Sigmoid colon (tissue), 4 donors: ENCODE results near the gene RTN3.

ENCODE experiments used
- CTCF ChIP-seq, 4 experiments: fragments of 450-650 bp in 3 of 4; fragments of 200-600 bp in 1 of 4; IDR thresholded peaks; one replicate each; pipeline ENCODE4 v1.5.1; 2016 to 2019; ENCODE audit warnings: antibody characterized with exemption in 4 of 4, mild to moderate bottlenecking in 3 of 4, moderate library complexity in 2 of 4
- EP300 ChIP-seq, 4 donors: sonication (generic); formaldehyde crosslinking; IDR thresholded peaks; one replicate each; pipeline ENCODE4 v1.6.1; 2017; ENCODE audit warnings: antibody characterized with exemption in 4 of 4
- POLR2A ChIP-seq, 2 donors: fragments of 450-650 bp; IDR thresholded peaks; one replicate each; pipeline ENCODE4 v1.6.1; 2016; ENCODE audit warnings: antibody characterized with exemption in 2 of 2, mild to moderate bottlenecking in 2 of 2, moderate library complexity in 2 of 2

- TF ChIP-seq EP300 (IDR thresholded peaks at IDR 0.05), result no peak
- TF ChIP-seq CTCF (IDR thresholded peaks at IDR 0.05), result peak; percentile 62 to 82 (median 74)
- no peak for TF ChIP-seq POLR2A (IDR thresholded peaks at IDR 0.05)
These were observed 45.4 kb upstream of the RTN3 start for GRCh38 chr11:63635762-63636465.
